Measurements from ENCODE around the gene DZIP1. TPM values are rescaled to one million over a fixed set of nuclear protein-coding genes. Genes with fewer than 3 reads are reported as not detected.

Gene DZIP1
- total RNA-seq, 1 donor from 2014 or later, result 12.7 TPM

- intact Hi-C loops (cut with DNase I), result no loop called here
- no peaks in the 10 kb centered on the region for H3K27me3 ChIP-seq
- peaks cover 0 to 5% of the 10 kb centered on the region in 2 donors for H3K9me3 ChIP-seq
- no peak for DNase-seq (ENCODE audit: low spot score in 2 of 2)
- no peak overlapping the region for H3K4me3 ChIP-seq
- no peak for TF ChIP-seq CTCF (IDR thresholded peaks at IDR 0.05)
- H3K36me3 ChIP-seq, result peaks cover 11 to 48% of the 10 kb centered on the region in 2 donors
- H3K27ac ChIP-seq, result no peak overlapping the region
- no peaks in the 10 kb centered on the region for H3K4me1 ChIP-seq
Observed at GRCh38 chr13:95628488-95628887, 16.0 kb downstream of the DZIP1 start.

- Histone ChIP-seq H3K27ac (no peak overlapping the region), H3K36me3 (peaks cover 11 to 44% of the 10 kb centered on the region in 2 donors), H3K4me1 (no peaks in the 10 kb centered on the region), H3K4me3 (no peak overlapping the region), H3K27me3 (no peaks in the 10 kb centered on the region), H3K9me3 (peaks cover 0 to 5% of the 10 kb centered on the region in 2 donors)
- TF ChIP-seq CTCF (IDR thresholded peaks at IDR 0.05), result no peak
- intact Hi-C loops (cut with DNase I), result no loop called here
- DNase-seq (ENCODE audit: low spot score in 2 of 2), result no peak
Observed at GRCh38 chr13:95627590-95627989, 16.9 kb downstream of the DZIP1 start.

- no peak overlapping the region for H3K27ac ChIP-seq
- no peaks in the 10 kb centered on the region for H3K4me1 ChIP-seq
- no peak overlapping the region for H3K4me3 ChIP-seq
- intact Hi-C loops (cut with DNase I), result no loop called here
- DNase-seq (ENCODE audit: low spot score in 2 of 2), result no peak
- H3K36me3 ChIP-seq, result peaks cover 8 to 45% of the 10 kb centered on the region in 2 donors
- H3K27me3 ChIP-seq, result no peaks in the 10 kb centered on the region
- peaks cover 0 to 5% of the 10 kb centered on the region in 2 donors for H3K9me3 ChIP-seq
- TF ChIP-seq CTCF (IDR thresholded peaks at IDR 0.05), result no peak
Observed at GRCh38 chr13:95626768-95627167, 17.7 kb downstream of the DZIP1 start.

GRCh38 chr13:95624020-95624419, 20.5 kb downstream of the DZIP1 start:
- no peaks in the 10 kb centered on the region for H3K27me3 ChIP-seq
- H3K4me1 ChIP-seq, result no peaks in the 10 kb centered on the region
- no peak overlapping the region for H3K4me3 ChIP-seq
- TF ChIP-seq CTCF (IDR thresholded peaks at IDR 0.05), result peak; percentile 24 to 73 (median 46)
- peaks cover 12 to 26% of the 10 kb centered on the region in 2 donors for H3K36me3 ChIP-seq
- H3K9me3 ChIP-seq, result peaks cover 0 to 5% of the 10 kb centered on the region in 2 donors
- DNase-seq (ENCODE audit: low spot score in 2 of 2), result no peak
- intact Hi-C loops (cut with DNase I), result loop anchor here (1.0 kb wide), 1 partner anchor 210 kb away; no protein-coding TSS in a partner anchor
- H3K27ac ChIP-seq, result no peak overlapping the region

- Histone ChIP-seq H3K4me1 (no peaks in the 10 kb centered on the region), H3K4me3 (no peak overlapping the region), H3K9me3 (peaks cover 0 to 5% of the 10 kb centered on the region in 2 donors), H3K27ac (no peak overlapping the region), H3K27me3 (no peaks in the 10 kb centered on the region), H3K36me3 (peaks cover 15 to 21% of the 10 kb centered on the region in 2 donors)
- no peak for TF ChIP-seq CTCF (IDR thresholded peaks at IDR 0.05)
- intact Hi-C loops (cut with DNase I), result no loop called here
- no peak for DNase-seq (ENCODE audit: low spot score in 2 of 2)
Observed at GRCh38 chr13:95623141-95623540, 21.4 kb downstream of the DZIP1 start.

Measured in ascending aorta (tissue), 2 donors.